Measurements from ENCODE around the gene SEL1L3.

DNA sequence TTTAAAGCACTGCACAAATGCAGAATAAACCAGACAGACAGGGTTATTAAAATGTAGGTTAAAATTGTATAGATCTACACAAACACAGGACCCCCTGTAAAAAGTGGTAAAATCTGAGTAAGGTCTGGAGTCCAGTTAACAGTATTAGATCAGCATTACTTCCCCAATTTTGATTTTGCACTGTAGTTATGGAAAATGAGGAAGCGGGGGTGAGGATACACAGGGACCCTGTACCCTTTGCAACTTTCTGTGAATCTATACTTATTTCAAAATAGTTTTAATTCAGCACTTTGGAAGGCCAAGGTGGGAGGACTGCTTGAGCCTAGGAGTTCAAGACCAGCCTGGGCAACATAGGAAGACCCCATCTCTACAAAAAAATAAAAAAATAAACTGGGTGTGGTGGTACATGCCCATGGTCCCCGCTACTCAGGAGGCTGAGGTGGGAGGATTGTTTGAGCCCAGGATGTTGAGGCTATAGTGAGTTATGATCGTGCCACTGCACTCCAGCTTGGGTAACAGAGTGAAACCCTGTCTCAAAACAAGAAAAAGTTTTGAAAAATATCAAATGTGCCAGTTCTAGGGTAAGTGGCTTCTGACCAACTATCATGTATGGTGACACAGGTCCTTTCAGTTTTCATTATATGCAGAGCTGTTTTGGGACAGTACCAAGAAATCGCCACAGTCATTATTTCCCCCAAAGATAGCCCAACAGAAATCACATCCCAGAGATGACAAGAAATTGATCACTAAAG lies 17.7 kb downstream of the SEL1L3 start:
- TF ChIP-seq, protein P1, sequence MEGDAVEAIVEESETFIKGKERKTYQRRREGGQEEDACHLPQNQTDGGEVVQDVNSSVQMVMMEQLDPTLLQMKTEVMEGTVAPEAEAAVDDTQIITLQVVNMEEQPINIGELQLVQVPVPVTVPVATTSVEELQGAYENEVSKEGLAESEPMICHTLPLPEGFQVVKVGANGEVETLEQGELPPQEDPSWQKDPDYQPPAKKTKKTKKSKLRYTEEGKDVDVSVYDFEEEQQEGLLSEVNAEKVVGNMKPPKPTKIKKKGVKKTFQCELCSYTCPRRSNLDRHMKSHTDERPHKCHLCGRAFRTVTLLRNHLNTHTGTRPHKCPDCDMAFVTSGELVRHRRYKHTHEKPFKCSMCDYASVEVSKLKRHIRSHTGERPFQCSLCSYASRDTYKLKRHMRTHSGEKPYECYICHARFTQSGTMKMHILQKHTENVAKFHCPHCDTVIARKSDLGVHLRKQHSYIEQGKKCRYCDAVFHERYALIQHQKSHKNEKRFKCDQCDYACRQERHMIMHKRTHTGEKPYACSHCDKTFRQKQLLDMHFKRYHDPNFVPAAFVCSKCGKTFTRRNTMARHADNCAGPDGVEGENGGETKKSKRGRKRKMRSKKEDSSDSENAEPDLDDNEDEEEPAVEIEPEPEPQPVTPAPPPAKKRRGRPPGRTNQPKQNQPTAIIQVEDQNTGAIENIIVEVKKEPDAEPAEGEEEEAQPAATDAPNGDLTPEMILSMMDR (IDR thresholded peaks at IDR 0.05), result no peak
- TF ChIP-seq POLR2A (IDR thresholded peaks at IDR 0.05), result no peak
